GM13976 (cell line): ENCODE measurements around the gene NF1.

Experiments
- DNase-seq: peaks from one replicate; pipeline ENCODE4 v3.0.0; 2012; ENCODE audit warnings: low spot score
- CTCF ChIP-seq: IDR thresholded peaks from 2 replicates; pipeline ENCODE4 v1.5.1; 2012; ENCODE audit warnings: borderline replicate concordance, mild to moderate bottlenecking; ENCODE audit not compliant: insufficient read depth; ENCODE audit errors: extremely low read depth, missing control alignments, control extremely low read depth
- in situ Hi-C: fragments of 300-500 bp; cut with MboI; formaldehyde crosslinking; loops from one replicate; pipeline ENCODE4 v1.12.0; 2022; ENCODE audit warnings: low sequenced_read_pairs, mixed read lengths, inconsistent platforms; ENCODE audit not compliant: unreplicated experiment

The NF1 gene

DNA sequence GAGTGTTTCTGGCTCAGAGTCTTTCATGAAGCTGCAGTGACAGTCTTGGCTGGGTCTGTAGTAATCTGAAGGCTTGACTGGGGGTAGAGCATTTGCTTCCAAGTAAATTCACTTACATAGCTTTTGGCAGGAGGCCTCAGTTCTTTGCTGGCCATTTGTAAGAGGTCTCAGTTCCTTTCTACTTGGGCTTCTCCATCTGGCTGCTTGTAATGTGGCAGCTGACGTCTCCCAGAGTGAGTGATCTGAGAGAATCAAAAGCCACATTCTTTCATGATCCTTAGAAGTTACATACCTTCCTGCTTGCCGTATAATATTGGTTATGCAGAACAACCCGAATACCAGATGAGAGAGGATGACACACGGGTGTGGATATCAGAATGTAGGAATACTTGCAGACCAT lies 39.8 kb downstream of the NF1 start:
- in situ Hi-C loops = no loop called here
- DNase-seq = no peak
- no peak for TF ChIP-seq CTCF

- no peak for DNase-seq
- in situ Hi-C loops = no loop called here
Measured at GRCh38 chr17:31136319-31136718, 41.5 kb downstream of the NF1 start.

GRCh38 chr17:31140111-31140510 lies 45.3 kb downstream of the NF1 start:
- DNase-seq = no peak
- in situ Hi-C loops = no loop called here
- no peak for TF ChIP-seq CTCF

More at GRCh38 chr17:31136319-31136718, 41.5 kb downstream of the NF1 start:
- no peak for TF ChIP-seq CTCF

- in situ Hi-C loops = no loop called here
- DNase-seq = no peak
- TF ChIP-seq CTCF = no peak
Measured at GRCh38 chr17:31144428-31144827, 49.7 kb downstream of the NF1 start.

GRCh38 chr17:31144836-31145235 lies 50.1 kb downstream of the NF1 start:
- no peak for TF ChIP-seq CTCF
- no peak for DNase-seq
- in situ Hi-C loops = no loop called here

DNA sequence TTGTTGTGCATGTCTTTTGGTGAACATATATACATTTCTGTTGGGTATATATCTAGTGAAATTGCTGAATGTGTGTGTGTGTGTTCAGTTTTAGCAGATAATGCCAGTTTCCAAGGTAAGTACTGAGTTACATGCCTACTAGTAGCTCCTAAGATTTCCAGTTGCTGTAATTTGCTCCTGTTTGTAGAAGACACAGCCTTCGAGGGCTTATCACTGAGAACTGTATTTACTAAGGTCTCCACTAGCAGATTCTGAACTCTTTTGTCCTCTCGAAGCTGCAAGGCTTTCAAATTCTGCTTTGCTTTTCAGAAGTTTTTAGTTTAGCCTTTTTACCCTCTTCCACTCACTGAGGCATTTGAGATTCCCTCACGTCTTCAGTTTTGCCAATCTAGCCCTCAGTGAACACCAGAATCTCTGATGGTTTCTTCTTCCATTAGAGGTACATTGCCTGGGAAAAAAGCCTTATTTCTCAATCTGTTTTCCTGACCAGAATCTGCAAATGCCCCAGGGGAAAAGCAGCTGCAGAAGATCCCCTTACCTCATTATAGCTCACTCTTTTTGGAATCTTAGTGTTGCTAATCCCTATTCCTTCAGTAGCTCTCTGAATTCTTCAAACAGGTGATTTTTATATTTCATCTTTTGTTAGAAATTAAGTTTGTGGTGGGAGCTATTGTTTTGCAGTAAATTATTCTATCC lies 52.9 kb downstream of the NF1 start:
- TF ChIP-seq CTCF = no peak
- no peak for DNase-seq
- in situ Hi-C loops = no loop called here
